SW 1271 (cell line): ENCODE data around the gene THSD4.

Source experiments
- DNase-seq, 2 experiments: peaks; one replicate each; lab custom pipeline; 2025; lab: John Stamatoyannopoulos, UW

Gene THSD4

GRCh38 chr15:71455107-71455506 is 339.8 kb downstream of the THSD4 start:
- no peak for DNase-seq

DNA sequence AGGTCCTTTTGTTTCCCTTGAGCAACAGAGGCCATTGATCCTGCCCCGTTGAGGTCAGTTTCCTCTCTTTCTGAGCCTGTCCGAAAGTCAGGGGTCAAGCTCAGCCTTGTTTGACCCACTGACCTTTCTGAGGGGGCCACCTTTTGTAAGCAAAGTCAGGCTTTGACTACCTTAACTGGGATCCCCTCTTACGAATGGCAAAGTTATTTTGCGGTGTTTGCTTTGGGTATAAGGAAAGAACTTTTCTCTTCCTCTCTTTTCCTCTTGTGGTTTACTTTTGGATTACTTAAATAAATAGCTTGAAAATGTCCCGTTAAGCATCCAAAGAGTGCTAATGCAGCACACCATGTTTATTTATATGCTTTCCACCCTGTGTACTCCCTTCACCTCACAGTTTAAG is 340.6 kb downstream of the THSD4 start:
- DNase-seq, result no peak

- DNase-seq, result no peak
Observed at GRCh38 chr15:71456362-71456761, 341.1 kb downstream of the THSD4 start.

- no peak for DNase-seq
Observed at GRCh38 chr15:71456811-71457210, 341.5 kb downstream of the THSD4 start.

DNA sequence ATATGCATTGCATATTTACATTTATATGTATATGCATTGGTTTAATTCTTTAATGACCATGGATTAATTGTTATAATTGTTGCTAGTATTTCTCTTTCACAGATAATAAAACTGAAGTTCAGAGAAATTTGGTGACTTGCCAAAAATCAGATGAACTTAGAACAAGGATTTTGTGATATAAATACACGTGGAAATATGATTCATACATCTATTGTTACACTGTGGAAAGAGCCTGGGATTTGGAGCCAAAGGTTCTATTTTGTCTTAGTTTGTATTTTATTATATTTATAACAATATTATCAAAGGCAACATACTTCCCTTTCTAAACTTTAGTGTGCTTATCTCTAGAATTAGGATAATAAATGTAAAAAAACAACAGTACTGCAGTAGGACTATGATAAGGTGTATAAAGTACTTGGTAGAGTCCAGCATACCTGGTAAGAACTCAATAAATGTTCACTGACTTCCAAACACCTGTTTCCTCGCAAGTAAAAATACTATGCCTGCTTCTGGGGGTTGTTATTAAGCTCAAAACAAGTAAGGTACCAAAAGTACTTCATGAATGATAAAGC is 342.9 kb downstream of the THSD4 start:
- DNase-seq, result no peak

- DNase-seq, result no peak
Observed at GRCh38 chr15:71461748-71462147, 346.5 kb downstream of the THSD4 start.

- DNase-seq, result no peak
Observed at GRCh38 chr15:71462638-71463037, 347.4 kb downstream of the THSD4 start.

- no peak for DNase-seq
Observed at GRCh38 chr15:71463156-71463665, 347.9 kb downstream of the THSD4 start.

DNA sequence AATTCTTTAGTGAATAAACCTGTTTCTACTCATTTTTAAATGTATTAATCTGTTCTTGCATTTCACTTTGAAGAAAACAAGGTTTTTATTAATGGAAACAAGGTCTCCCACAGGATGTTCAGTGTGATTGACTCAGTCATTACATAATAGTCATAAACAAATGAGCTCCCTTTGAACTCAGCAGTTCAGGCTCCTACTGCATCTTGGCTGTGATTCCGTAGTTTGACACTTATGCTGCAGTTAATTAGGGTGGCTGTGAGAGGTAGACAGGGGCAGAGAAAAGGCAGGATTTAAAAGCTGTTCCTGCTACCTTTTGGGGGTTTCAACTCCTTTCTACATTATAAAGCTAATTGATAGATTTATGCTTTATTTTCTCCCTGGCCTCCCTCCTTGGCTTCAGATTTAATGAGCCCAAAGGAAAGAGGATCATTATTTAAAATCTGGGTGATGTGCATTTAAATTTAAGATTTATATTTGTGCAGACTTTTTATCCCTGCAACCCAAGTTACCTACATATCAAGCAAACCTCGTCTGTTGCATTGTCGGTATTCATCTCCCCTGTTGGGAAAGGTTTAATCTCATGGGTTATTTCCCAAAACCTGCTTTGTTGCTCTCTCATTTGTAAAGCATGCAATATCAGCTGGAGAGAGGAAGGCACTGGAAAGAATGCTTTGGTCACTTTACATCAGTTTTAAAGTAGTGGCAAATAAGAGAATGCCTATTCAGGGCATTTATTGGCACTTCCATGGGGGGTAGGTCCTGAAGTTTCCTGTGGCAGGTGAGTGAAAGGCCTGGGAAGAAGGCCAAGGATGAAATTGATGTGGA is 350.1 kb downstream of the THSD4 start:
- DNase-seq, result no peak

DNA sequence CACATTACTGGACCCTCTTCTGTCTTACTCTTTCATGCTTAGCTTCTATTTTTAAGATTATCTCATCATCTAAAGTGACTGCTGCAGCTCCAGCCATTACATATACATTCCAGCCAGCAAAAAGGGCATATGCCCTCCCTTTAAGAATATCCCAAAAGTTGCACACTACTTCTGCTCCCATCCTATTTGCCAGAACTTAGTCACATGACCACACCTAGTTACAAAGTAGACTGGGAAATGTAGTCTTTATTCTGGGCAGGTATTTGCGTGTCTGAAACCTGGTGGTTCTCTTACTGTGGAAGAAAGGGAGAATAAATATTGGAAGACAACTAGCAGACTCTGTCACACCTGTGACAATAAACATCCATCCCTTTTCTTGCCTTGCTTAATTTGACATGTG is 353.4 kb downstream of the THSD4 start:
- DNase-seq, result no peak

DNA sequence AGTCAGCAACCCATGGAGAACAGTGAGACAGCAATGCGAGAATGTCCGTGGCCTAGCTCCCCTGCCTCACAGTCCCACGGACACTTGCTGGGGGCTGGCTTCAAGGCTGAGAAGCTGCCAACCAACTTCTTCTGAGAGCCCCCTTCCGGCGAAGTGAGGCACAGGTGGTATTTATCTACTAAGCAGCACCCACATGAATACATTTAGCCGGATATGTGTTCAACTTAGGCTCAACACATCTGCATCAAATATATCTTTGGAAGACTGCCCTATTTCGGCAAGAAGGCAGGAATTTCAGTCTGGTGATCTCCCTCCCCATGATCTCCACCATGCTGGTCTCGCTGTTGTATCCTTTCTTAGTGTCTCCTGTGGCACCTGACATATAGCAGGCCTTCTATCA is 354.1 kb downstream of the THSD4 start:
- DNase-seq, result no peak

- DNase-seq, result no peak
Observed at GRCh38 chr15:71471347-71471746, 356.1 kb downstream of the THSD4 start.

DNA sequence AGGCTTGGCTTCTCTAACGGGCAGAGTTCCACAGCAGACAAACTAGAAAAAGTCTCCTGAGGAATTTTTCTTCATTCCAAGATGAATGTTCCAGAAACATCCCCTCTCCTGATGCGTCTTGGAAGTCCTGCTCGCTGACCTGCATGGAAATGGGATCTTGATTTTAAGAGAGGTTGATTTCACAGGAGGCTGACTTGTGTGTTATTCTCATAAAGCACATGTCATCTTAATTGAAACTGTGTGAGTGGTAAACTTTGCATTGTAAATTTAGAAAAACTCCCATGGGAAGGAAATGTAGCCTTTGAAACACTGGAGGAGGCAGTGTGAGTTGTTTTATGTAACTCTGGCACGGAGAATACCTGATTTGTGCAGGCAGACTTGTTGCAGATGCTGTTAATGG is 357.3 kb downstream of the THSD4 start:
- DNase-seq, result no peak

- DNase-seq, result no peak
Observed at GRCh38 chr15:71473751-71474150, 358.5 kb downstream of the THSD4 start.

DNA sequence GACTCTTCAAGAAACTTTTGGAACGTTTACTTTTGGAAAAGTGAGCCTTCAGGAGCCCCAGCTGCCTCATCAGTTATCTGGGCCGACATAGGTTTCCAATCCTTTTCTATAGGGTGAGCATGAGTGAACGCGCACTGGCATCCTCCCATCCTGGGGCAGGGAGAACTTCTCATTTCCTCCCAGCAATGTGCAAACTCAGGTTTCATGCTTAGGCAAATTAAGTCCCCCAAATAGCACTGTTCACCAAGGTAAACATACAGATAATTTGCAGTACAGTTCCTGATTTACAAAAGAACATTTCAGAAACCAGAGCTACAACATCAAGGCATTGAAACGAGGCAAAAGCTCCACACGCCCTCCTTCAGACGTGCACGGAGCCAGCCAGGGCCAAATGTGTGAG is 361.6 kb downstream of the THSD4 start:
- DNase-seq, result no peak

DNA sequence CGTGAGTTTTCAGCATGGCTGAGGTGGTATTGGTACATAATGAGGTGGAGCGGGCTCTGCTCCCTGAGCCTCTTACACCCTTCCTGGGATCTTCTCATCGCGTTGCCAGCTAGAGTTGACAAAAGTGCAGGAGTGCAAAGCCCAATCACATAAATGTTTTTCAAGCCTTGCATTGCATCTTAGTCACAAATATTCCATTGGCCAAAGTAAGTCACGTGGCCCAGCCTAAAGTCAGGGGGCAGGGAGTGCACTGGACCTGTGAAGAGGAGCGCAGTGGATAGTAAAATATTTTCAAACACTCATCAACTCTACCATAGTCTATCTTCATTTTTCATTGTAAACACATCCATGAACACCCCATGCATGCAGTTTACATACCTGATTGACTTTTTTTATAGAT is 365.3 kb downstream of the THSD4 start:
- DNase-seq, result no peak

DNA sequence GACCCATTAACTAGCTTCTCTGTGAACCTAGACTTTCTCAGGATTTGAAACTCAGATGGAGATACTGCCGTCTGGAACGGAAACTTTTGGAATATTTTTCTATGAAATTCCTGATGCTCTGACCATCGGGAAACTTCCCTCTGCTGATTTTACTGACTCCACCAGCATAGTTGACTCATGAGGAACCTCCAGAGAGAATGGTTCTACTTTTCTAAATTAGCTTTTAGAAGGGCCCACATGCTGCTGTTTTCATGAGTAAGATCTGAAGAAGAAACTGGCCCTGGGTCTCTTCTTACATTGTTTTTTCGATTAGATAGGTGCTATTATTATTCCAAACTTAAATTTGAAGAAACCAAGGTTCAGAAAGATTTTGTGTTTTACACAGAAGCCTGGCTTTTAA is 368.8 kb downstream of the THSD4 start:
- no peak for DNase-seq

- DNase-seq, result peak in 1 of 2 experiments; percentile 30
Observed at GRCh38 chr15:71485094-71485693, 369.9 kb downstream of the THSD4 start.

DNA sequence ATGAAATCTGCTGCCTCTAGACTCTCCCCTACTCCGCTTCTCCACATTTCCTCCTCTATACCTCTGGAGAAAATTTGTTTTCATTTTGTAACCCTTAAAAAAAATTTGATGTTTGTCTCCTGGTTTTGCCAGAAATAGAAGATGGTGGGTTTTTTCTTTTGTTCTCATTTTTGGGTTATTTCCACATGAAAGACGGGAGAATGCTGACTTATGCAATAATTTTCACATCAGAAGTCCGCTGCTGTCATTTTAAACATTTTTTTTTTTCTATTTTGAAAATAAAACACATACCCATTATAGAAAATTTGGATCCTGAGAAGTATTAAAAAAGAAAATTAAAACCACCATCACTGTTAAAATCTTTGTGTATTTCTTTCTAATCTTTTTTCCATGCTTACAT is 374.3 kb downstream of the THSD4 start:
- DNase-seq, result no peak

GRCh38 chr15:71493526-71493925 is 378.3 kb downstream of the THSD4 start:
- DNase-seq, result no peak

DNA sequence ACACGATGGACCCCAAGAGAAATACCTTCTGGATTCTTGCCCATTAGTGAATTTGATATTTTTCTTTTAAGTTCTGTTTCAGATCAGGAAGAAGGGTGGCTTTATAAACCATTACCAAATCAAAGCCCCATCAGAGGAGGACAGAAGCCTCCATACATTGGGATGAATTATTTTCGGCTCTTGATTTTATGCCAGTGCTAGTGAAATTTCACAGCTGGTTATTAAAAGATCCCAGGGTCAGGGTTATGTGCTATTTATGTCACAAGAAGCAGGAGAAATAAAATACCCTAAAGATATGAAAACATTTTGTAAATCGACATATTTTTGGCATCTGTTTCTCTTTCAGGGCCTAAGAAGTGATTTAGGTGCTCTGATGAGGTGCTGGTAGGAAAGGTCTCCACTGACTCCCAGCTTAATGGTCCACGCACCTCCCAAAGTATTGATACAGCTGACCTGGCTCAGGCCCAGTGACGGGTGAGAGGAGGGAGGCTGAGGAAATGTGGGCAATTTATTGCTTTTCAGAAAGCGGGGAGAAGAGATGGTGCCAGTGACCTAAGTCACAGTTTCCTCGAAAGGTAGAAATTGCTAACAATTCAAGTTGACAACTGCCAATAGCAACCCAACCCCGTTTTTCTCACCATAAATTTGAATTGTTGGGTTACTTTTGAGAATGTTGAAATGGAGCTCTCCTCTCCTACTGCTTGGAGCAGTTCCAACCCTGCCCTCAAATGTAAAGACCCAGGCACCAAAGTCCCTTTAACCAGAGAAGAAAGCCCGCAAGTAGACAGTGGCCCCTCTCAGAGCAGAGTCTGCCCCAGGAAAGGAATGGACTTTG is 379.5 kb downstream of the THSD4 start:
- DNase-seq, result no peak

DNA sequence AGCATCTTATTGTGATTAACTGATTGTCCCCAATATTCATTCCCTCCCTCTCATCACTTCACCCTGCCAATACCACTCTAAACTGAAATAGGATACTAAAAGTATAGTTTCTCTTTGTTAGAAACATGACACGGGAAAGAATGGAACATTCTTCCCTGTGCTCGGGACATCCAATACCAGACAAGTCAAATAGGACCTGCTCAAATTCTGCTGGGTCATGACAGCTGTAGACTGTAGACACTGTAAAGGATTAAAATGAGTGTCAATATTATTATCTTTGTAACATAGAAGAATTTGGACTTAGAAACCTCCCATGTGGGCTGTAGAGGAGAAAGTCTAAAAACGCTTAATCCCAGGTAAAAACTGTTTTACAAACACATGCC is 380.1 kb downstream of the THSD4 start:
- DNase-seq, result no peak
